GM18519 (cell line): Measurements from ENCODE around the gene MNAT1.

Experiments
- ATAC-seq: cut with Tn5 transposase; IDR thresholded peaks from one replicate; pipeline ENCODE4 v1.9.1; 2021; ENCODE audit warnings: mild to moderate bottlenecking, moderate library complexity; ENCODE audit not compliant: unreplicated experiment, low FRiP score

MNAT1 gene

DNA sequence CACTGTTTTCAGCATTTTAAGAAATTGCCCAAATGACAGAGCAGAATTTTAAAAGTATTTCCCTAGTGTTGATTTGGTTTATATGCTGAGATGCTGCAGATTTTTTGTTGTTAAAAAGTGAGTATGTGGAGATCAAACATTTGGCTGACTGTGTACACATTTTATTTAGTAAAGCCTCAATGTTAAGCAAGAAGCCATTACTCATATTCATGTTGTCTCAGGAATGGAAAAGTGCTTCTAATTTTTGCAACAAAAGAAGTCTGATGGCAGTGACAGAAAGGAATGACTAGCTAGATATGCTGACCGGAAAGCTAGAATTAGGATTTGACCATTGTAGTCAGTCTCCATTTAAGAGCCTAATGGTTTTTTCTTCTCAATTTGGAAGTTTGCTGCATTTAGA is 269.0 kb downstream of the MNAT1 start:
- no peak for ATAC-seq

DNA sequence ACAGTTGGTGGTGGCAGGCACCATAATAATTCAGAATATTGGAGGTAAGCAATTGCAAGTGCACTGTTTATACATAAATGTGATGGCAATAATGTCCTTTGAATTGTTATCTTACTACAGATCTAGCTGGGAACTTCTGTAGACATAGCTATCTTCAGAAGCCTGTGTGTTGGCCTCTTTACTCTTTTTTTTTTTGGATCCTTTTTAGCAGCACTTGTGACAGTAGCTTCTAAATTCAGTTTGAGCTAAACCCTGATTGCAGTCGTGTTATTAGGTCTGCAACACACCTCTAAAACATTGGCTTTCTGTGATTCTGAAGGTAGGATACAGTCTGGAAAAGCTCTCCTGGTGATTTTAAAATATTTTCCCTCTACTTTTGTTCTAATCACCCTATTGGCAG is 285.0 kb downstream of the MNAT1 start:
- ATAC-seq: no peak
